PC-9 (cell line): ENCODE measurements around the gene ASMT. TPM values are rescaled to one million over a fixed set of nuclear protein-coding genes. Genes with fewer than 3 reads are reported as not detected.

Source experiments
- BruUV-seq: library from RNA; stranded (reverse); fragments of 400-500 nt; replicated peaks from 2 replicates; lab custom pipeline; 2021; lab: Mats Ljungman, UMichigan
- CTCF ChIA-PET: fragments of 300-600 bp; sonication (Branson Sonifier 250); formaldehyde crosslinking; loops from one replicate; lab custom pipeline; 2022; ENCODE audit warnings: antibody characterized with exemption; lab: Charles Lee
- POLR2A ChIA-PET: fragments of 300-600 bp; sonication (Branson Sonifier 250); formaldehyde crosslinking; loops from one replicate; lab custom pipeline; 2022; ENCODE audit warnings: antibody characterized with exemption; ENCODE audit not compliant: unreplicated experiment; lab: Charles Lee
- DNase-seq, 2 experiments: peaks; one replicate each; pipeline versions ENCODE4 v3.0.0 to v3.0.0-alpha.2; 2015 to 2022; ENCODE audit warnings: mixed read lengths in 1 of 2
- H2AFZ ChIP-seq: fragments of 200-600 bp; sonication (generic); 2 replicates; pipeline ENCODE4 v1.8.1; 2017; ENCODE audit warnings: antibody characterized with exemption
- H3F3A ChIP-seq: fragments of 200-600 bp; sonication (generic); 2 replicates; pipeline ENCODE4 v1.8.1; 2017; ENCODE audit warnings: antibody characterized with exemption, mild to moderate bottlenecking, low read depth; ENCODE audit not compliant: insufficient read depth
- H3K27ac ChIP-seq: fragments of 200-600 bp; sonication (generic); 2 replicates; pipeline ENCODE4 v1.6.1; 2016; ENCODE audit warnings: mixed run types
- H3K27me3 ChIP-seq: fragments of 200-600 bp; sonication (generic); 2 replicates; pipeline ENCODE4 v1.6.1; 2016; ENCODE audit warnings: low read depth, mixed run types; ENCODE audit not compliant: insufficient read depth
- H3K36me3 ChIP-seq: fragments of 200-600 bp; sonication (generic); 2 replicates; pipeline ENCODE4 v1.6.1; 2016; ENCODE audit warnings: low read depth, mixed run types
- H3K4me1 ChIP-seq: fragments of 200-600 bp; sonication (generic); replicated peaks from 2 replicates; pipeline ENCODE4 v1.6.1; 2016; ENCODE audit warnings: mixed run types; ENCODE audit not compliant: insufficient read depth
- H3K4me2 ChIP-seq: fragments of 200-600 bp; sonication (generic); 2 replicates; pipeline ENCODE4 v1.6.1; 2017; ENCODE audit warnings: mixed run types
- H3K4me3 ChIP-seq: fragments of 200-600 bp; sonication (generic); 2 replicates; pipeline ENCODE4 v1.6.1; 2016; ENCODE audit warnings: mixed run types
- H3K79me2 ChIP-seq: fragments of 200-600 bp; sonication (generic); 2 replicates; pipeline ENCODE4 v1.6.1; 2017; ENCODE audit warnings: low read depth, mixed run types
- H3K9me2 ChIP-seq: fragments of 200-600 bp; sonication (generic); 2 replicates; pipeline ENCODE4 v1.8.1; 2017; ENCODE audit warnings: mild to moderate bottlenecking; ENCODE audit not compliant: insufficient read depth
- H3K9me3 ChIP-seq: fragments of 200-600 bp; sonication (generic); 2 replicates; pipeline ENCODE4 v1.8.1; 2016; ENCODE audit warnings: low read depth; ENCODE audit not compliant: insufficient read depth
- H4K20me1 ChIP-seq: fragments of 200-600 bp; sonication (generic); 2 replicates; pipeline ENCODE4 v1.8.1; 2017; ENCODE audit not compliant: insufficient read depth
- EZH2 ChIP-seq: fragments of 200-600 bp; sonication (generic); IDR thresholded peaks from 2 replicates; pipeline ENCODE4 v1.8.0; 2017; ENCODE audit warnings: antibody characterized with exemption, low read depth
- intact Hi-C: fragments of 100-400 bp; cut with micrococcal nuclease; formaldehyde crosslinking; loops from one replicate; pipeline ENCODE4 v1.10.0; 2022; ENCODE audit not compliant: unreplicated experiment
- total RNA-seq: library from RNA; stranded (reverse); gene quantifications from 2 replicates; pipeline ENCODE4 v1.2.3, GENCODE V29; 2021
- TF ChIP-seq, protein P1 (sequence below): fragments of 200-600 bp; sonication (generic); conservative IDR thresholded peaks from 2 replicates; pipeline ENCODE4 v1.6.1; 2017; ENCODE audit warnings: mixed run types, antibody characterized with exemption, mild to moderate bottlenecking, moderate library complexity

Gene ASMT
- total RNA-seq, 1 experiment from 2014 or later = not detected

DNA sequence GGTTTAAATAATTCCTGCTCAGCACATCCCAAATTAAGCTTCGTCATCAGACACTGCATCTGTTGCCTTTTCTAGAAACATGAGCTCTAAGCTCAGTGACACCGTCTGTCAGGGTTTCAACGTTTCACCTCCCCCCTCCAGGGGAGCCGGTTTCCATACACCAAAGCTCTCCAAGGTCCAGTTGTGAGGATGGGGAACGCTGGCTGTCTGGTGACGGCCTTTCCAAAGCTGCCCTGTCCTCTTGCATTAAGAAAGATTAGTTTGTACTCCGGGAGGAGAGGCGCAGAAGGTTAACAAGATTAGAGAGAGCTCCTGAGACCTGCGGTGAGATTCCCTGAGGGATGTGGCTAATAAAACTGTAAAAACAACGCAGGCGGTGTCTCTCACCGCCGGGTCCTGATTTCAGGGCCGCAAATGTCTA, 43.2 kb downstream of the ASMT start:
- CTCF ChIA-PET = no interaction called here
- intact Hi-C loops = loop anchor here (10.0 kb wide), 1 partner anchor 1157 kb away; no protein-coding TSS in a partner anchor
- H3K36me3 ChIP-seq = no peaks in the 10 kb centered on the region
- H3F3A ChIP-seq = no peaks in the 10 kb centered on the region
- H3K4me2 ChIP-seq = no peak overlapping the region
- no peaks in the 10 kb centered on the region for H3K79me2 ChIP-seq
- H3K27me3 ChIP-seq = peaks cover 31% of the 10 kb centered on the region
- H2AFZ ChIP-seq = no peak overlapping the region
- no peaks in the 10 kb centered on the region for H4K20me1 ChIP-seq
- H3K4me1 ChIP-seq = no peaks in the 10 kb centered on the region
- no peaks in the 10 kb centered on the region for H3K9me3 ChIP-seq
- BruUV-seq = no TSS peak
- TF ChIP-seq, protein P1, sequence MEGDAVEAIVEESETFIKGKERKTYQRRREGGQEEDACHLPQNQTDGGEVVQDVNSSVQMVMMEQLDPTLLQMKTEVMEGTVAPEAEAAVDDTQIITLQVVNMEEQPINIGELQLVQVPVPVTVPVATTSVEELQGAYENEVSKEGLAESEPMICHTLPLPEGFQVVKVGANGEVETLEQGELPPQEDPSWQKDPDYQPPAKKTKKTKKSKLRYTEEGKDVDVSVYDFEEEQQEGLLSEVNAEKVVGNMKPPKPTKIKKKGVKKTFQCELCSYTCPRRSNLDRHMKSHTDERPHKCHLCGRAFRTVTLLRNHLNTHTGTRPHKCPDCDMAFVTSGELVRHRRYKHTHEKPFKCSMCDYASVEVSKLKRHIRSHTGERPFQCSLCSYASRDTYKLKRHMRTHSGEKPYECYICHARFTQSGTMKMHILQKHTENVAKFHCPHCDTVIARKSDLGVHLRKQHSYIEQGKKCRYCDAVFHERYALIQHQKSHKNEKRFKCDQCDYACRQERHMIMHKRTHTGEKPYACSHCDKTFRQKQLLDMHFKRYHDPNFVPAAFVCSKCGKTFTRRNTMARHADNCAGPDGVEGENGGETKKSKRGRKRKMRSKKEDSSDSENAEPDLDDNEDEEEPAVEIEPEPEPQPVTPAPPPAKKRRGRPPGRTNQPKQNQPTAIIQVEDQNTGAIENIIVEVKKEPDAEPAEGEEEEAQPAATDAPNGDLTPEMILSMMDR = no peak
- H3K27ac ChIP-seq = no peak overlapping the region
- POLR2A ChIA-PET = no interaction called here
- H3K4me3 ChIP-seq = no peak overlapping the region
- no peak for DNase-seq
- H3K9me2 ChIP-seq = no peaks in the 10 kb centered on the region

DNA sequence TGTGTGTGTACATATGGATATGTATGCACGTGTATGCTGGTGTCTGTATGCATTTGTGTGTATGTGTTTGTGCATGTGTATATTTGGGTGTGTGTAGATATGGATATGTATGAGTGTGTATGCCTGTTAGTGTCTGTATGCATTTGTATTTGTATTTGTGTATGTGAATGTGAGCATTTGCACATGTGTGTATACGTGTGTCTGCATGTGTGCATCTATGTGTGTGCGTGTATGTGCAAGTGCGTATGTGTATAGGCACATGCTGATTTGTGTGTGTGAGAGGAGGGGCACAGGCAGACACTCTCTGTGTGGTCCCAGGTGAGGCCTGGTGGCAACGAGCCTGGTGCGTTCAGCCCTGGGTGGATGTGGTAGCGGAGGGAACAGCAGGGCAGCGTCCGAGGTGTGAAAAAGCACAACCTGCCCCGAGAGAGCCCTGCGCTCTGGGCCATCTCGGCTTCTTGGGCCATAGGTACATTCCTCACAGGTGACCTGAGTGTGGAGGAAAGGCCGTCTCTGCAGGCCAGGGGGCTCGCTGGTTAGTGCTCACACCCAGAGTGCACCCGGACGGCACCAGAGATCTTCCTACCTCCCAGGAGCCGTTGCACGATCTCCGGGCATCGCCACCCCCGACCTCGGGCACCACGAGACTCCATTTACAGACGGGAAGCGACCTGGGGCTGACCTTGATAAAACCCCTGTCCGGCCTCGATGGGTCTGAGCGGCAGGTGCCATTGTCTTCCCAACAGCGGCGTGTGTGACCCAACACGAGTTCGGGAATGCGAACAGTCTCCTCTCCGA, 45.0 kb downstream of the ASMT start:
- Histone ChIP-seq H3K27me3 (peaks cover 44% of the 10 kb centered on the region), H3K79me2 (no peaks in the 10 kb centered on the region), H3K4me2 (no peak overlapping the region), H3K4me1 (no peaks in the 10 kb centered on the region), H3K9me2 (no peaks in the 10 kb centered on the region), H3K27ac (no peak overlapping the region), H3F3A (no peaks in the 10 kb centered on the region), H2AFZ (no peak overlapping the region), H3K36me3 (no peaks in the 10 kb centered on the region), H3K4me3 (no peak overlapping the region), H4K20me1 (no peaks in the 10 kb centered on the region), H3K9me3 (no peaks in the 10 kb centered on the region)
- no TSS peak for BruUV-seq
- no peak for DNase-seq
- ChIA-PET POLR2A (no interaction called here), CTCF (no interaction called here)
- intact Hi-C loops = loop anchor here (10.0 kb wide), 1 partner anchor 1155 kb away; no protein-coding TSS in a partner anchor
- TF ChIP-seq, protein P1 = no peak
- TF ChIP-seq EZH2 = no peak

DNA sequence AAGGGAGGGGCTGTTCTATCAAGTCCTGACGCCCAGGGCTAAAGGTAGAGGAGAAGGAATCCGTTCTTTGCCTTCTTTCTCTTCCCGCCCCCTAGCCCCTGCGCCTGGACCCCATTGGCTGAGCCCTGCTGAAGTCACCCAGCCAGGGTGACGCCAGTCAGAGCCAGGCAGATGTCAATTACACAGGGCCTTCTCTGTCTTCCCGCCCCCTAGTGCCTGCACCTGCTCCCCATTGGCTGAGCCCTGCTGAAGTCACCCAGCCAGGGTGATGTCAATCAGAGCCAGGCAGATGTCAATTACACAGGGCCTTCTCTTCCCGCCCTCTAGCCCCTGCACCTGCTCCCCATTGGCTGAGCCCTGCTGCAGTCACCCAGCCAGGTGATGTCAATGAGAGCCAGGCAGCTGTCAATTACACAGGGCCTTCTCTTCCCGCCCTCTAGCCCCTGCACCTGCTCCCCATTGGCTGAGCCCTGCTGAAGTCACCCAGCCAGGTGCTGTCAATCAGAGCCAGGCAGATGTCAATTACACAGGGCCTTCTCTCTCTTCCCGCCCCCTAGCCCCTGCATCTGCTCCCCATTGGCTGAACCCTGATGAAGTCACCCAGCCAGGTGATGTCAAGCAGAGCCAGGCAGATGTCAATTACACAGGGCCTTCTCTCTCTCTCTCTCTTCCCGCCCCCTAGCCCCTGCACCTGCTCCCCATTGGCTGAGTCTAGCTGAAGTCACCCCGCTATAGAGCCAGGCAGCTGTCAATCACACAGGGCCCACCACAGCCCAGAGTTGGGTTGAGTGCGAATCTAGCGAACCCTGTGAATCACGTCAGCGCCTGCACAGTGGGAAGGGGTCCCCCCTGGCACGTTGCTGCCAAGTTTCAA, 46.4 kb downstream of the ASMT start:
- intact Hi-C loops = no loop called here
- no peak overlapping the region for H3K27ac ChIP-seq
- H3K4me2 ChIP-seq = no peak overlapping the region
- ChIA-PET CTCF (no interaction called here), POLR2A (no interaction called here)
- H3F3A ChIP-seq = no peaks in the 10 kb centered on the region
- no peak for TF ChIP-seq EZH2
- TF ChIP-seq, protein P1 = no peak
- no peaks in the 10 kb centered on the region for H3K9me2 ChIP-seq
- H3K79me2 ChIP-seq = no peaks in the 10 kb centered on the region
- no peak overlapping the region for H3K4me3 ChIP-seq
- BruUV-seq = no TSS peak
- no peak for DNase-seq
- H3K27me3 ChIP-seq = peaks cover 41% of the 10 kb centered on the region
- H4K20me1 ChIP-seq = no peaks in the 10 kb centered on the region
- no peak overlapping the region for H2AFZ ChIP-seq
- H3K9me3 ChIP-seq = no peaks in the 10 kb centered on the region
- no peaks in the 10 kb centered on the region for H3K4me1 ChIP-seq
- no peaks in the 10 kb centered on the region for H3K36me3 ChIP-seq
